ENCODE data around the gene GPR68.

- TF ChIP-seq CTCF (conservative IDR thresholded peaks at IDR 0.05; ENCODE audit: low read length) (no peak), EZH2phosphoT487 (IDR thresholded peaks at IDR 0.05; ENCODE audit: borderline replicate concordance, low read depth, low read length) (no peak)
Measured at GRCh38 chr14:91258876-91259275, 14.4 kb upstream of the GPR68 start.

Measured in OCI-LY7 (cell line).